NCI-H2081 (cell line): Measurements from ENCODE around the gene RIMS3.
"Not testable (repeated sequence)": the region's sequence is repeated elsewhere in the genome, so short reads cannot be mapped to it uniquely, and the experiment has no call there.

Source experiments
- DNase-seq, 2 experiments: peaks; one replicate each; lab custom pipeline; 2025; lab: John Stamatoyannopoulos, UW

The RIMS3 gene

DNA sequence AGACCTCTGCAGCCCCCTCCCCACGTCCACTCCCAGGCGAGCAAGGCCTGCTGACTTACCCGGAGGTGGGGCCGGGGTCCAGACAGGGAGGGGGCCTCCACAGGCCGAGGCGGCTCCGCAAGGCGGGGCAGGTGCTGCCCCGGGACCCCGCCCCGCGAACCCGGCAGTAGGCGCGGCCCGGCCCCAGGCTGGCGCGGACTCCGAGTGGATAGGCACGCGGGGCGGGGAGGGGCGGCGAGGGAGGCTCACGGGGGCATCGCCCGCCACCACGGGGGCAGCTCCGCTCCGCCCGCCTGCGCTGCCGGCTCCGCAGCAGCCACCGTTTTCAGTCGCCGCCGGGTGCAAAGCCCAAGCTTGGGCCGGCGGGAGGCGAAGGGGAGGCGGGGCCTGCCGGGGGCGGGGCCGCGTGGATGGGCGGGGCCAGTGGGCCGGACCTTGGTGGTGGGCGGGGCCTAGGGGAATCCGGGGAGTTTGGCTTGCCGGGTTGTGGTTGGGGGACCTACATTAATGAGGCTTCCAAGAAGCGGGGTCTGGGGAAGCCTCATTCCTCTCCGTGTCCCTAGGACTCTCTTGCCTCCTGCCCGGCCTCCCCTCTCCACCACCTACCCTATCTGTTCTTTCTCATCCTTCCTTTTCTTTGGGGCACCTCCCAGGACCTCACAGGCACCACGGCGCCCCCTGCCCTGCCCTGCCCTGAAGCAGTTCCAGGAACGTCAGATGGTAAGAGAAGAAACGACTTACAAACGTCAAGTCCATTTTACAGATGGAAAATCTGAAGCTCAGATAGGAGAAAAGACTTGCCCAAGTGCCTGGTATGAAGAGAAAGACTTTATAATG lies at the start of gene RIMS3:
TSS of gene RIMS3 (minus strand) at position 348 of the 837 bp plus-strand sequence. CDS start 23,757 bp downstream, outside the sequence.
- DNase-seq = peak; percentile 61 to 77

DNA sequence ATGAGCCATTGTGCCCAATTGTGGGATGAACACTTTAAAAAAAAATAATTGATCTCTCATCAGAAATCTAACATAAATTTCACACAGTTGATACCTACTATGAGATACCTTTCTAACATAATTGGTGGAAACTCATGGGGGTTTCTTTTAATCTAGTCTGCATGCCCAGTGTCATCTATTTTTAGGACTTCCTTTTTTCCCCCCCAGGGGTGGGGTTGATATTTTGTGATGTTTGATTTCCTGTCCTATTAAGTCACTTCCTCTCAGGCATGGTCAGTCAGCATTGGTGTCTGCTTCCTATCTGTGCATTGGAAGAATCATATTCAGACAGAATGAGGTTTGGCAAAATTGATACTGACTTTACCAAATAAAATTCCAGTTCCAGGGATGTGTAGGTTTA lies 47.5 kb upstream of the RIMS3 start:
- DNase-seq = no peak

DNA sequence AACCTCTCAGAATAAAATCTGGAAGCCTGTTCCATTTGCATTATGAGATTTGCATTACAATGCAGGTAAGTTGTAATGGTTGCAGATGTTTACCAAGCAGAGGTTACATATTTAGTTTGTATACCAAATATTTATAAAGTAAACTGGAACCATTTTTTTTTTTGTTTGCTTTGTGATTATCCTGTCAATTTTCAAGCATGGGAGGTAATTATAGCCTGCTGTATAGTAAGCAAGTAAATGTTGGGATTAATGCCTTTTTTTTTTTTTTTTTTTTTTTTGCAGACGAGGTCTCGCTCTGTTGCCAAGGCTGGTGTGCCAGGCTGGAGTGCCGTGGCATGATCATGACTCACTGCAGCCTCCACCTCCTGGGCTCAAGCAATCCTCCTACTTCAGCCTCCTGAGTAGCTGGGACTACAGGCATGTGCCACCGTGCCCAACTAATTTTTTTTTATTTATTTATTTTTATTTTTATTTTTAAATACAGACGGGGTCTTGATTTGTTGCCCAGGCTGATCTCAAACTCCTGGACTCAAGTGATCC lies 47.0 kb upstream of the RIMS3 start:
- DNase-seq = peak; percentile 60 to 85

DNA sequence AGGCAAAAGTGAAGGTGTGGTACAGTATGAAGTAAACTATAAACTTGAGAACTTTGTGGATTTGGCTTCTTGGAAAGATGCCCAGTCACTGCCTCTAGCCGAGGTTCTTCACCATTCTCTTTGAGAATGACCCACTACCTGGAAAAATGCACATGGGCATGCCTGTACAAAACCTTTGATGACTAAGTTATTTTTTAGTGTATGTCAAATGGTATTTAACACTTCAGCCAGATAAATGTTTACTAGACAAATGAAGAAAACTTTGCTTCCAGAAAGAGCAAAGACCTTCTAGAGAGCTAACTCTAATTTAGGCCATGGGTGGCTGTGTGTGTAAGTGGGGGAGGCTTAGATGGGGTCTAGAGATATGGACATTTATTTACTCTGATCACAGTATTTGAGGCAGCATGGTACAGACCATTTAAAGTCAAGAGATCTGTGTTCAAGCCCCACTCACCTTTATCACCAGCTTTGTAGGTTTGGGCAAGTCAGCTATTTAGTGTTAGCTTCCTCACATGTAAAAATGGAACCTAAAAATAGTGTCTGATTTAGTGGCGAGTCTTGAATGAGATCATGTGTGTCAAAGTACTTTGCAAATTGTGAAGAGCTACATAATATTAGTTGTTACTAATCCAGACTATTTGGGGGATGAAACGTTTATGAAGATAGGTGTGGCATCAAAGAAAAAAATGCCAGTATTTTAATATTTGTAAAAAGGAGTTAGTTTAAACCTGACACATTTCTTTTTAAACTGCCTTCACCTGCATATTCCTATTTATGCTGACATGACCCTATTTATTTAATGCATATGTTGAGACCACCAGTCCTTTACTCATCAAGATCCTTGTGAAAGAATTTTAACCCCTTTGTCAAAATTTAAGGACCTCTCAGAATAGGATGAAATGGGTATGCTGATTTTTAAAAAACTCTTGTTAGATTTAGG lies 46.3 kb upstream of the RIMS3 start:
- DNase-seq = no peak

DNA sequence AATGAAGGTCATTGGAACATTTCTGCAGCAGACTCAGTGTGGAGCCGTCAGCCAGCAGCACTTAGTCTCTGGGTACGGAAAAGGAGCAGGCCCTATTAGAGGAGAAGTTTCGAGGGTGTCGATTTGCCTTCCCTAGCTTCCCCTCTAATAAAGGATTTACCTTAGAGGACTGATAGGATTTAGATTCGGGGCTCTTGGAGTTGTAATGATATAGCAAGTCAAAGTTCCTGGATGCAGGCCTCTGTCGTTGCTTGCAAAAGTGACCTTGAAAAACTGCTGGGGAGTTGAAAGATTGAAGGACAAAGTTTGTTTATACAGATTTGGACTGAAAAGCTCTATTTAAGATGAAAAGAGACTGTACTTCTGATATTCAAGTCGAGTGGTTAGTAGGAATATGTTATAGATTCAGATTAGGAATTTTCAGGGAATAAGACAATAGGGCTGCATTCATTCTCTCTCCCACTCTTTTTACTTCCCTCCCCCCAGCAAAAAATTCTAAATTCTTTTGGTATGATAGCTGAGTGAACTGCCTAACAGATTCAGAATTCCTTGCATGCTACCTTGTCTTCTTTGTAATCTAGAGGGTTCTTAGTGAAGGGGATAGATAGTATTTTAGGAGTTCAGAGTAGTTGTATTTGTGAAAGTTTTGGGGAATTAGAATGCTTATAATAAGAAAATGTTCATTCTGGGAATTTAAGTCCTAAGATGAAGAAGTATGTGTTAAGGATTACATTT lies 45.3 kb upstream of the RIMS3 start:
- DNase-seq = no peak

DNA sequence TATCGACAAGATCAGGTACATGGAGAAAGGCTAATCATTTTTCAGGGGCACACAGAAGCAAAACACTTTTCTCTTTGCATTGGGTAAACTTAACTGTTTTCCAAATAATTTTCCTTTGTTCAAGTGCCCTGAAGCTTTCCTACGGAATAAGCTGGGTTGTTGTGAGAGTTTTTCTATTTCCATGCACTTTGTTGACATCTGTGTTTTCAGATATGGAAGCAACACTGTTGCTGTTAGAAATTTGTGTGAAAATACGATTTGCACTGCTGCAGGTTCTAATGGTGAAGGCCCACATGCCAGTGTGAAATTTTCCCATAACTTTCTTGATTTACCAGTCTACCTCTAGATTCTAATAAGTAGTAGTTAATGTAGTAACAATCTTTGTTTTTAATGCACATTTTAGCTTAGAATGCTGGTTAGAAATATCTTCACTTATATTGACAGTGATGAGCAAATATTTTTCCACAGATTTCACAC lies 44.4 kb upstream of the RIMS3 start:
- no peak for DNase-seq

DNA sequence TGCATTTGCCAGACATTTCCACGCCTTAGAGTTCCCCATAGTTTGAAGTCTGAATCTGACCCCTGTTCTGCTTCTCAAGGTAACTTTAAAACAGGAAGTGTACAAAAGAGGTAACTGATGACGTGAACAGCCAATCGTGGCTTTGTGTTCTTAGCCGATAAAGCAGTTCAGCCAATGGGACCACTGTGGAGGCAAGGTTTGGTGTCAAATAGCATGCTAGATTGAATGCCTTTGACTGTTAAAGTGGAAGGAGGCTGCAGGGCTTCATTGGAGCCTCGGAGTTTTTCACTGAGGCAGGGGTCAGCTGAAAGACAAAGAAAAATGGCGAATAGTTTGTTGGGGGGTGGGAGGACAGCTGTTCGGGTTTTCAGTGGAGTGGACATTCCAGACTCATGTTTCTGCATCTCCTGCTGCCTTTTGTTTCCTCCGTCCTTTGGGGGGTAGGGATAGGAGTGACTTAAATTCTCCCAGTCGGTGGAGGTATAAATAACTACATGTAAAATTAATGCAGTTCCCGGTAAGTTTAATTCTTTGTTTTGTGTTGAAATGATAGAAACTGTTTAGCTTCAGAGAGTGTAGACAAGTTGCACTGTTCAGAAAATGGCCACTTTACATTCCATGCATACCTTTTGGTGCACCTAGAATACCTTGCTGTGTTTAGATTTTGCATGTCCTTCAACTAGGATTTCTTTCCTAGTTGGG lies 43.8 kb upstream of the RIMS3 start:
- peak; percentile 91 to 99 for DNase-seq

DNA sequence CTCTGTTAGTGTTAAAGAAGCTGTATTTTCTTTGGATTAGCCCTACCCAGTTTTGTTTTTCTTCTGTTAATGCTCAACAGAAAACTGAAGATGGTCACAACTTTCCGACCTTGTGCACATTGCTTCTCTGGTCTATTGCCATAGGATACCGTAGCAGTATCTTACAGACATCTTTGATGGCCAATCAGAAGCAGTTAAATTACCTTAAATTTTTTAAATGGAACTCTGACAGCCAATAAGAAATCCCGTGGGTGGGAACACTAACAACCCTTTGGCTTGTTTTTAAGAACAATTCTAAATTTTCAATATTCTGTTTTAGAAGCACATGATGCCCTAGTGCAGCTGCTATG lies 43.2 kb upstream of the RIMS3 start:
- DNase-seq = peak; percentile 76 to 94

DNA sequence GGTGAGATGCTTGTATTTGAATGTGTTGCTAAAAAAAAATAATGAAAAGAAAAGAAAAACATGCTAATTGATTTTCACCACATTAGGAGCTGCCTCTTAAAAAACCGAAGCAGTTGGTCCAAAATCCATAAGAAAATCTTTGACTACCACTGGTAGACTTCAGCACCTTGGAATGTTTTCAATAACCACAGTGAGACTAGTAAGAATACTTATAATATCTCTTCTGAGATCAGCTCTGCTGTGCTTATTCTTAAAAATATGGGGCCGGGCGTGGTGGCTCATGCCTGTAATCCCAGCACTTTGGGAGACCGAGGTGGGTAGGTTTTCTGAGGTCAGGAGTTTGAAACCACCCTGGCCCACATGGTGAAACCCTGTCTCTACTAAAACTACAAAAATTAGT lies 41.1 kb upstream of the RIMS3 start:
- no peak for DNase-seq

DNA sequence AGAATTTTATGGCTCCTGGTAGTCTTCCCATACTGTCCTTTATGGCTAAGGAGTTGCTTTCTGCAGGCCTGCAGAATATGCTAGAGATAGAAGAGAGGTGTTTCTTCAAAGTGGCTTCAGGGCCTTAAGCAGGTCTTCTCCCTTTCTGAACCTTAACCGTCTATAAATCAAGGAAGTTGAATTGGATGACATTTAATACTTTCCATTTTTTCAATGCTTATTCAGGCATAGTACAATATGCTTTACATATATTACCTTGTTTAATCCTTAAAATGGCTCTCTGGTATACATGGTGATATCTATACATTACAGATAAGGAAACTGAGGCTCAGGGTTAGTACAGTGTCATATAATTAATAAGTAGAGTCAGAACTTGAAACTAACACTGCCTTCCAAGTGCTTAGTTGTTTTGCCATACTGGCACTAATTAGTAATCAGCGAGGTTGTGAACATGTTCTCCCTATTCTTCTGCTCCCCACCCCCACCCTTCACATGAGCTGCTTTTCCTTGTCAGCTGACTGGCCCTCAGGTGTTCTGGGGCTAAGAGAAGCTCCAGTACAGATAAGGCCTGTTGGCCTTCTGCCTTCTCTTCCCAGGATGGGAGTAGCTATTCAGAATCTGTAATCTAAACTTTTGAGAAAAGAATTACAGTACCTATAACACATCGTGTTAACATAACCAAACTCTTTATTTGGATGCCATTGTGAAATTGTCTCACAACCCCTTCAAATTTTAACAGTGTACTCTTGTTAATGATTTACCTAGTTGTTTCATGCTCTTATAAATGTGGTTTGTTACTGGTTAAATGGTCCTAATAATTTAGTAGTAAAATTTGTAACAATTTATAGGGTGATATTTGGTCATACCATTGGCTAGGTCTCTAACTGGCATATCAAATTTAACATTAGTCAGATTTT lies 39.6 kb upstream of the RIMS3 start:
- DNase-seq = no peak

DNA sequence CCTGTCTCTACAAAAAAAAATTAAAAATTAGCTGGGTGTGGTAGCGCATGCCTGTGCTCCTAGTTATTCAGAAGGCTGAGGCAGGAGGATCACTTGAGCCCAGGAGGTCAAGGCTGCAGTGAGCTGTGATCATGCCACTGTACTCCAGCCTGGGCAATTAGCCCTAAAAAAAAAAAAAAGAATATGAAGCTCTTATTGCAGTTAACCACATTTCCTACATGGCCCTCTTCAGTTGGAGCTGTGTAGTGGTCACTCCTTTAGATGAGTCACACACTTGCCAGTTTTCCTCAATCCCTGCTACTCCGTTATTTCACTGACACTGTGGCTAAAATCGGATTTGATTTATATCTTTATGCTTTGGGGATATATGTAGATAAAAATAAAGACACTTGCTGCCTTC lies 37.8 kb upstream of the RIMS3 start:
- no peak for DNase-seq

DNA sequence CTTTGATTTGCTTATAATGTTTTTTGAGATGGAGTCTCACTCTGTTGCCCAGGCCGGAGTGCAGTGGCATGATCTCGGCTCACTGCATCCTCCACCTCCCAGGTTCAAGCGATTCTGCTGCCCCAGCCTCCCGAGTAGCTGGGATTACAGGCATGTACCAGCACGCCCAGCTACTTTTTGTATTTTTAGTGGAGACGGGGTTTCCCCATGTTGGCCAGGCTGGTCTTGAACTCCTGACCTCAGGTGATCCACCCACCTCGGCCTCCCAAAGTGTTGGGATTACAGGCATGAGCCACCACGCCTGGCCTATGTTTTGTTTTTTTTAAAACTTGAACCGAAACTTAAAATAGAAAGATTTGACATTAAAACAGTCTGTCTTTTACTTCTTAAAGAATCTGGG lies 37.3 kb upstream of the RIMS3 start:
- DNase-seq = not testable (repeated sequence)

DNA sequence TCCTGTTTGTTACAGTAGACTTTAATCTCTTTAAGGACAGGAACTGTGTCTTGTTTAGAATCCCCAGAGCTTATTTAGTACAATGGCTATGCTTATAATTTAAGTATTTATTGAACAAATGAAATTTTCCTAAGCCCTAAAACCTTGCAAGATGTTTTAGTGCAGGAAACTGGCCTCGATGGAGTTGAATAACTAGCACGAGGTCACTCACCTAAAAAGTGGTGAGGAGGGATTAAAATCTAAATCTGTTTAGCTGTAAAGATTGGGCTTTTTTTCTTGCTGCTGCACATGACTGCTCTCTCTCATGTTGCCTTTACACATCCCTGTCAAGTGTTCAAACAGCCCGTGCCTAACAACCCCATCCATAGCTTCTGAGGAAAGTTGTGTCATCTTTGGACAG lies 36.2 kb upstream of the RIMS3 start:
- DNase-seq = no peak

DNA sequence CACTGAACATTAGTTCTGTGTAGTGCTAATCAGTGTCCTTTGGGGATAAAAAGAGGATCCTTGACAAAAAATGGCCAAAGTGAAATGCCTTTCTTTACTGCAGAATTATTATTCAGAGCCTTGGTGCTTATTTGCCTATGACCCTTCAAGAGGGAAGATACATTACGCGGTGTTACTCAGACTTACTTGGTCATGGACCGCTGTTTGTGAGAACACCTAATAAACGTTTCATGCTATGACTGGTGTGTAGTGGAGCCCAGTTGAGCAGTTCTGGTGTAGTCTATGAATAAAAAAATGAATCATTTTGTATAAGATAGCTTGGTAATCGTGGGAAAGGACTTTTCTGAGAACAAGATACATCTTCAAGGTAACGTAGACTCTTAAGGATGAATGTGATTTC lies 34.3 kb upstream of the RIMS3 start:
- no peak for DNase-seq

DNA sequence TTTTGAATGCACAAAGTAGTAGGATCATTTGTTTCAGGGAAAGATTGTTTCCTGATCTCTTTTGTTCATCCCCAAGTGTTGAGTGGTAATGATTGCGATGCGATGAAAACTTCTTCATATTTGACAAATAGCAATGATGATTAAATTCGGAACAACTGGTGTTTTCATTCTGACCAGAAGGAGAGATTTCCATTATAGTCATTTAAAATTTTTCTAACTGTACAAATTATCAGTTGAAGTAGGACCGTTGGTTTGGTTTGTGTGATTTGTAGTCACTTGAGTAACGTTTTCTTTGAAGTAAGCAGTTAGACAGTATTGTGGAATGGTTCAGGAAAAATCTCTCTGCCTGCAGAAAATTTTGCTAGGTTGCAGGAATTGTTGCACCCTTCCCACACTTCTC lies 32.0 kb upstream of the RIMS3 start:
- DNase-seq = no peak

DNA sequence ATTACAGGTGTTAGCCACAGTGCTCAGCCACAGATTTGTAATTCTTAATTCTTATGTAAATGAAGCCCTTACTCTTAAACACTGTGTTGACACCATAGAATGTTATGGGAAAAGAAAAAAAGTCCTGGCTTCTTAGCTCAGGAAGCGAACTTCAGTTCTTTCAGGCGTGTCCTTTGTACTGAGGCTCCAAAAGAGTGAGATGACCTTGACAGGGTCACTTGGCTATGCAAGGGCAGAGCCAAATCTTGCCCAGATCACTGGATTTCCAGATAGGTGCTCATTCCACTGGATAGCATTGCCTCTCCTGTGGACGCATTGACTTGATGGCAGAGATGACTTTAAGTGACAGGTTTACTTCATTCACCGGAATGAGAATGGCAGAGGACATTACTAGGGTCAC lies 30.8 kb upstream of the RIMS3 start:
- DNase-seq = no peak

DNA sequence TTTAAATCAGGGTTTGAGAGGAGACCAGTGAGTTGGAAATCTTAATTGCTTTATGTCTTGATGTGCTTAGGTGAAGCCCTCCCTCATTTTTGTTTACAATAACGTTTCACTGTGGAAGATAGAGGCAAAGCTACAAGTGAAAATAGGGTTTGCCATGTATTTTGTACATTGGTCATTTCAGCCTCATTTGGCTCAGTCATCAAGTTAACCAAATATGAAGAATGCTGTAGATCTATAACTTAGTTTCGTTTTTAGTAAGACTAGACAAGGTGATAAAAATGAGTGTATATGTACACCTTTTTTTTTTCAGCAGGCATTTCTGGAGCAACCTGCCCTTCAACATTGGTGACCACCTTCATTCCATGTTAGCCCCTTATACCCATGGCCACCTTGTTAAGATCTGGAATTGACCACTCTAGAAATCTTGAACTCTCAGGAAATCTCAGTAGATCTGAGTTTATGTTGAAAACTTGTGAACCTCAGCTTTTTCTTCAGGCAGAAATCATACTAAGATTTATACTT lies 28.9 kb upstream of the RIMS3 start:
- no peak for DNase-seq

DNA sequence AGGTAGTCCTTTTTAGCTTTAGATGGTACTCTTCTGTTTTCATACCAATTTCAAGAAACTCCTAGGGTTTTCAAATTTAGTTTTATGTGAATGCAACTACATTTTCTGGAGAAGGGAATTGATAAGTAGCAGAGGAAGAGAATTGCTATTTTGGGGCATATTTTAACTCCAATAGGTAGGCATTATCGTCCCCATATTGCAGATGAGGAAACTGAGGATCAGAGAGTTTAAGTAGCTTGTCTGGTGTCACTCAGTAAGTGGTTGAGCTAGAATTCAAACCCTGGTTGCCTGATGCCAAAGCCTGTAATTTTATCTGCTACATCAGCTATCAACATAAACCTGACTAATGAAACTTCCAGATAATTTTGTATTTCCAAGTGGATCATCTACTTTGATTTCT lies 27.9 kb upstream of the RIMS3 start:
- DNase-seq = no peak

DNA sequence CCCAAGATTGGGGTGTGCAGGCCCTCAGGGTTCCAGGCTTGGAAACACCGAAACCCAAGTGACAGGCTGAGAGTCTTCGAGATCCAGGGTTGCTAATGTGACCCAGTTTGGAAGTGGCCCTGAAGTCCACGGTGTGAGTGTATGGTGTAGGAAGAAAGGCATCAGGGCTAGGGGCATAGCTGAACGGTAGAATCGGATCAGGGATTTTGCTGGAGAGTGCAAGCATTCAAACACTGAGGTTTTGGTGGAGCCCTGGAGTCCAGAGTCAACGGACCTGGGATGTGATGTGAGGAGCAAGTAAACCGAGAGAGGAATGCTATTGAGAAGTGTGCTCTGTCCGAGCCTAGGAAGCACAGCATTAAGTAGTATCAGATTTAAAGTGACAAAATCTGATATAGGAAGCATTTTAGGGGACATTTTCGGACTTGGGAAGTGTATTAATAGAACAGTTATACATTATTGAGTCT lies 27.0 kb upstream of the RIMS3 start:
- peak in 1 of 2 experiments; percentile 58 for DNase-seq
